WTC11 (cell line): Measurements from ENCODE around the gene FA2H.

Experiments used
- ATF2 ChIP-seq: sonication (generic); formaldehyde crosslinking; IDR thresholded peaks from 2 replicates; pipeline ENCODE4 v1.8.1; 2022; ENCODE audit warnings: low read depth, missing genetic modification reagents, borderline replicate concordance
- CTCF ChIP-seq: fragments of 200-600 bp; IDR thresholded peaks from 2 replicates; pipeline ENCODE4 v1.8.0; 2022; ENCODE audit warnings: antibody characterized with exemption
- NR1H2 ChIP-seq: sonication (generic); formaldehyde crosslinking; IDR thresholded peaks from 2 replicates; pipeline ENCODE4 v1.9.0; 2021; ENCODE audit warnings: mild to moderate bottlenecking, moderate library complexity, missing genetic modification reagents
- RORB ChIP-seq: fragments of 250-450 bp; sonication (Bioruptor Pico); IDR thresholded peaks from 2 replicates; pipeline ENCODE4 v1.9.0; 2021; ENCODE audit warnings: mild to moderate bottlenecking
- SMAD3 ChIP-seq: sonication (generic); formaldehyde crosslinking; IDR thresholded peaks from 2 replicates; pipeline ENCODE4 v1.8.0; 2022; ENCODE audit warnings: missing genetic modification reagents, mild to moderate bottlenecking, borderline replicate concordance
- USF2 ChIP-seq: sonication (generic); formaldehyde crosslinking; IDR thresholded peaks from 2 replicates; pipeline ENCODE4 v1.8.1; 2023; ENCODE audit warnings: mild to moderate bottlenecking, missing genetic modification reagents, moderate library complexity
- ZBTB21 ChIP-seq: sonication (generic); formaldehyde crosslinking; IDR thresholded peaks from 2 replicates; pipeline ENCODE4 v1.8.1; 2023; ENCODE audit warnings: mild to moderate bottlenecking, missing genetic modification reagents, borderline replicate concordance

GRCh38 chr16:74718140-74718539 lies 56.5 kb downstream of the FA2H start:
- TF ChIP-seq ATF2 (CRISPR knock-in tag) (no peak), CTCF (no peak), ZBTB21 (CRISPR knock-in tag) (no peak), SMAD3 (CRISPR knock-in tag) (no peak), NR1H2 (CRISPR knock-in tag) (no peak), RORB (CRISPR knock-in tag) (no peak), USF2 (CRISPR knock-in tag) (no peak)
